ENCODE data around the gene FAT4. TPM values are rescaled to one million over a fixed set of nuclear protein-coding genes. Genes with fewer than 3 reads are reported as not detected.

The FAT4 gene
- total and polyA plus RNA-seq, 2 of the 8 experiments (the other 6 are each of a cell fraction or from before 2014, with no cell fraction given): 1.3 to 5.3 TPM

DNA sequence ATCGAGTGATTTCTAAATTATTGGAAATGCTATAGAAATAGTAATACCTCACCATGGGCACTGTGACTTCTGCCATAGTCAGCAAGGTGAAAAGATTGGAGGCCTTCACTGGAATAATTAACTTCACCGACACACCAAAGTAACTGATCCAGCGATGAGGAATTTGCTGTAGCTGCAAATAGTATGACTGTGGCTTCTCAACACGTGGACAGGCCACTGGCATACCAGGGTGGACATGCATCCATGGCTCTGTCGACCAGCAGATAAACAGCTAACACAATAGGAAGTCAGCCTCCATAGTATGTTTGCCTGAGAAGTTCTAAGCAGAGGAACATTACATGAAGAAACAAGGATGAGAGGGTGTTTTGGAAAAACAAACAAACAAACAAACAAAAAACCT is 10.9 kb upstream of the FAT4 start:
- H3K56ac ChIP-seq (replicated peaks; ENCODE audit: insufficient read length, low read depth, low read length): no peak overlapping the region
- ChIA-PET CTCF (ENCODE audit: partially characterized antibody) (interaction anchor here (1.2 to 1.9 kb wide), 2 partner anchors 10 to 12 kb away, joined by 4 to 7 read pairs; no protein-coding TSS in a partner anchor), POLR2A (ENCODE audit: partially characterized antibody) (no interaction called here)
- no peaks in the 10 kb centered on the region for H3K4me1 ChIP-seq (replicated peaks in 1 of 4; ENCODE audit: control insufficient read depth in 3 of 4, insufficient read depth in 4 of 4, low read length in 3 of 4)
- no peak overlapping the region for H4K5ac ChIP-seq (ENCODE audit: insufficient read length, low read depth, low read length)
- no peak overlapping the region for H2BK15ac ChIP-seq (ENCODE audit: low read length)
- no peak overlapping the region for H4K91ac ChIP-seq (replicated peaks; ENCODE audit: insufficient read length, low read length)
- H3K79me1 ChIP-seq (ENCODE audit: low read depth, low read length): no peaks in the 10 kb centered on the region
- H3K14ac ChIP-seq (ENCODE audit: insufficient read length): no peak overlapping the region
- no peak overlapping the region for H3K23ac ChIP-seq (ENCODE audit: insufficient read length)
- H2BK20ac ChIP-seq (ENCODE audit: low read length): no peak overlapping the region
- H2BK12ac ChIP-seq (ENCODE audit: low read depth, low read length): no peak overlapping the region
- H3K79me2 ChIP-seq (ENCODE audit: control insufficient read depth in 1 of 2, insufficient read depth in 2 of 2, low read length in 2 of 2): no peaks in the 10 kb centered on the region
- H3K4ac ChIP-seq (replicated peaks; ENCODE audit: insufficient read length, low read depth, low read length): no peak overlapping the region
- no peak overlapping the region for H3K4me2 ChIP-seq (ENCODE audit: insufficient read depth in 1 of 2, low read depth in 2 of 2, low read length in 2 of 2)
- no peak overlapping the region for H3K27ac ChIP-seq (ENCODE audit: low read depth, low read length)
- WGBS, 2 experiments (ENCODE audit: extremely low coverage in 1 of 2, insufficient coverage in 1 of 2, insufficient read length in 1 of 2, insufficient replicate concordance in 2 of 2, low coverage in 1 of 2, low lambda C conversion rate in 2 of 2, missing lambda C conversion rate in 1 of 2): 90% methylated on average over 5 of the region's 5 CpGs; no CpG with 5 or more reads in 1 of the 2 experiments
- no peak overlapping the region for H2AFZ ChIP-seq (ENCODE audit: low read length)
- no peak overlapping the region for H3K4me3 ChIP-seq (ENCODE audit: extremely low read depth in 1 of 4, insufficient read depth in 2 of 4, low read depth in 3 of 4, low read length in 4 of 4)
- no peaks in the 10 kb centered on the region for H3K9me3 ChIP-seq (ENCODE audit: insufficient read depth in 2 of 2, low read depth in 1 of 2, low read length in 1 of 2)
- no peaks in the 10 kb centered on the region for H4K20me1 ChIP-seq (replicated peaks in 1 of 2; ENCODE audit: control insufficient read depth in 1 of 2, insufficient read depth in 2 of 2, low read length in 2 of 2)
- no peaks in the 10 kb centered on the region for H3K36me3 ChIP-seq (ENCODE audit: control insufficient read depth in 2 of 4, insufficient read depth in 4 of 4, low read length in 3 of 4)
- H2BK120ac ChIP-seq (replicated peaks; ENCODE audit: low read depth, low read length): no peak overlapping the region
- no peaks in the 10 kb centered on the region for H3K23me2 ChIP-seq (ENCODE audit: low read depth, low read length)
- no peak for FAIRE-seq
- no peak overlapping the region for H3K9ac ChIP-seq (replicated peaks in 1 of 4; ENCODE audit: extremely low read depth in 1 of 4, low read depth in 3 of 4, low read length in 3 of 4)
- no peak overlapping the region for H2BK5ac ChIP-seq (ENCODE audit: low read depth, low read length)
- DNase-seq (ENCODE audit: low read depth in 1 of 2, low spot score in 2 of 2): no peak
- no peak overlapping the region for H2AK5ac ChIP-seq (ENCODE audit: low read depth, low read length)
- H4K8ac ChIP-seq (ENCODE audit: extremely low read depth, insufficient read depth, low read length): no peak overlapping the region
- no peak overlapping the region for H3K18ac ChIP-seq (ENCODE audit: extremely low read depth, low read length)
- H3K27me3 ChIP-seq (replicated peaks in 1 of 4; ENCODE audit: control insufficient read depth in 3 of 4, extremely low read depth in 1 of 4, insufficient read depth in 3 of 4, low read length in 3 of 4): no peaks in the 10 kb centered on the region
- no peak for TF ChIP-seq HDAC6 (IDR thresholded peaks at IDR 0.05; ENCODE audit: low read depth, low read length)
- TF ChIP-seq KDM1A (IDR thresholded peaks at IDR 0.05; ENCODE audit: borderline replicate concordance, low read length): no peak
- no peak for TF ChIP-seq RAD21 (IDR thresholded peaks at IDR 0.05 in 1 of 2, conservative IDR thresholded peaks at IDR 0.05 in 1 of 2; ENCODE audit: low read depth in 2 of 2, low read length in 2 of 2)
- no peak for TF ChIP-seq RFX5 (IDR thresholded peaks at IDR 0.05; ENCODE audit: borderline replicate concordance, low read depth, low read length)
- TF ChIP-seq, protein P1, sequence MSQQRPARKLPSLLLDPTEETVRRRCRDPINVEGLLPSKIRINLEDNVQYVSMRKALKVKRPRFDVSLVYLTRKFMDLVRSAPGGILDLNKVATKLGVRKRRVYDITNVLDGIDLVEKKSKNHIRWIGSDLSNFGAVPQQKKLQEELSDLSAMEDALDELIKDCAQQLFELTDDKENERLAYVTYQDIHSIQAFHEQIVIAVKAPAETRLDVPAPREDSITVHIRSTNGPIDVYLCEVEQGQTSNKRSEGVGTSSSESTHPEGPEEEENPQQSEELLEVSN (IDR thresholded peaks at IDR 0.05): no peak
- no peak for TF ChIP-seq MAX (IDR thresholded peaks at IDR 0.05)
- TF ChIP-seq PHF8 (conservative IDR thresholded peaks at IDR 0.05; ENCODE audit: low read depth, low read length): no peak
- no peak for TF ChIP-seq TAF7 (optimal IDR thresholded peaks at IDR 0.05; ENCODE audit: borderline replicate concordance, low read depth, low read length)
- TF ChIP-seq EP300 (IDR thresholded peaks at IDR 0.05; ENCODE audit: borderline replicate concordance in 1 of 2, low read depth in 2 of 2, low read length in 2 of 2): no peak
- TF ChIP-seq, protein P2, sequence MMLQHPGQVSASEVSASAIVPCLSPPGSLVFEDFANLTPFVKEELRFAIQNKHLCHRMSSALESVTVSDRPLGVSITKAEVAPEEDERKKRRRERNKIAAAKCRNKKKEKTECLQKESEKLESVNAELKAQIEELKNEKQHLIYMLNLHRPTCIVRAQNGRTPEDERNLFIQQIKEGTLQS (IDR thresholded peaks at IDR 0.05; ENCODE audit: insufficient read depth, low read depth, low read length): no peak
- TF ChIP-seq YY1 (IDR thresholded peaks at IDR 0.05; ENCODE audit: low read depth, low read length): no peak
